Stimulated activated CD4-positive, alpha-beta T cell treated with anti-CD3 and anti-CD28 coated beads, Interleukin-12 subunit alpha, Interleukin-12 subunit beta, amount 100 ng/mL, for 48 hours (primary cell): ENCODE measurements around the gene FCRL1.

Experiments
- DNase-seq, 3 donors: peaks; one replicate each; pipeline ENCODE4 v3.0.0-alpha.2; 2020; ENCODE audit warnings: low read depth in 2 of 3, low spot score in 1 of 3

Gene FCRL1

GRCh38 chr1:157803851-157804250, 16.1 kb downstream of the FCRL1 start:
- no peak for DNase-seq

- no peak for DNase-seq
Observed at GRCh38 chr1:157799996-157800395, 19.9 kb downstream of the FCRL1 start.

GRCh38 chr1:157798211-157798610, 21.7 kb downstream of the FCRL1 start:
- DNase-seq = no peak

GRCh38 chr1:157785248-157785647, 34.7 kb downstream of the FCRL1 start:
- DNase-seq = no peak

GRCh38 chr1:157784801-157785200, 35.1 kb downstream of the FCRL1 start:
- no peak for DNase-seq

GRCh38 chr1:157782931-157783330, 37.0 kb downstream of the FCRL1 start:
- no peak for DNase-seq

GRCh38 chr1:157781048-157781447, 38.9 kb downstream of the FCRL1 start:
- no peak for DNase-seq

- no peak for DNase-seq
Observed at GRCh38 chr1:157776971-157777391, 42.9 kb downstream of the FCRL1 start, which contains the start of gene FCRL2. Gene FCRL2, minus strand, starts transcription at chr1:157777132. Its CDS starts 59 bp downstream, at chr1:157777073.

GRCh38 chr1:157775101-157775870, 44.6 kb downstream of the FCRL1 start:
- no peak for DNase-seq

- no peak for DNase-seq
Observed at GRCh38 chr1:157774412-157774811, 45.5 kb downstream of the FCRL1 start.

GRCh38 chr1:157773493-157774350, 46.2 kb downstream of the FCRL1 start:
- DNase-seq = no peak

GRCh38 chr1:157771661-157772425, 48.1 kb downstream of the FCRL1 start:
- DNase-seq = no peak

GRCh38 chr1:157770442-157771043, 49.4 kb downstream of the FCRL1 start:
- DNase-seq = no peak

GRCh38 chr1:157766792-157767191, 53.1 kb downstream of the FCRL1 start:
- DNase-seq = no peak

GRCh38 chr1:157758018-157758417, 61.9 kb downstream of the FCRL1 start:
- DNase-seq = no peak

- no peak for DNase-seq
Observed at GRCh38 chr1:157753611-157754010, 66.3 kb downstream of the FCRL1 start.

- DNase-seq = no peak
Observed at GRCh38 chr1:157751283-157751682, 68.6 kb downstream of the FCRL1 start.

GRCh38 chr1:157748262-157748817, 71.6 kb downstream of the FCRL1 start:
- no peak for DNase-seq
